GM23338 (cell line): ENCODE data around the gene CYP26B1. TPM values are rescaled to one million over a fixed set of nuclear protein-coding genes. Genes with fewer than 3 reads are reported as not detected.

Experiments
- ATAC-seq: fragments of 200-7000 bp; cut with Tn5 transposase; 3 replicates; pipeline ENCODE4 v1.9.1; 2020
- DNase-seq: peaks from one replicate; pipeline ENCODE4 v3.0.0-alpha.2; 2015; ENCODE audit warnings: low spot score
- H2AFZ ChIP-seq: fragments of 200-600 bp; sonication (generic); 2 replicates; pipeline ENCODE4 v1.8.0; 2016; ENCODE audit warnings: antibody characterized with exemption, mild to moderate bottlenecking, moderate library complexity
- H3F3A ChIP-seq: fragments of 200-600 bp; sonication (generic); replicated peaks from 2 replicates; pipeline ENCODE4 v1.8.0; 2017; ENCODE audit warnings: antibody characterized with exemption, mixed run types, low read depth
- H3K27ac ChIP-seq: fragments of 200-600 bp; sonication (generic); 2 replicates; pipeline ENCODE4 v1.6.1; 2016; ENCODE audit warnings: low read depth
- H3K27me3 ChIP-seq: fragments of 200-600 bp; sonication (generic); 2 replicates; pipeline ENCODE4 v1.8.0; 2016; ENCODE audit warnings: mild to moderate bottlenecking, mixed run types, moderate library complexity; ENCODE audit not compliant: insufficient read depth
- H3K36me3 ChIP-seq: fragments of 200-600 bp; sonication (generic); 2 replicates; pipeline ENCODE4 v1.8.0; 2016; ENCODE audit warnings: mild to moderate bottlenecking; ENCODE audit not compliant: insufficient read depth
- H3K4me1 ChIP-seq: fragments of 200-600 bp; sonication (generic); 2 replicates; pipeline ENCODE4 v1.8.0; 2016; ENCODE audit warnings: mild to moderate bottlenecking, moderate library complexity; ENCODE audit not compliant: insufficient read depth
- H3K4me2 ChIP-seq: fragments of 200-600 bp; sonication (generic); 2 replicates; pipeline ENCODE4 v1.7.1; 2017; ENCODE audit warnings: mixed run types
- H3K4me3 ChIP-seq: fragments of 200-600 bp; sonication (generic); 2 replicates; pipeline ENCODE4 v1.6.1; 2016; ENCODE audit warnings: mixed run types
- H3K79me2 ChIP-seq: fragments of 200-600 bp; sonication (generic); replicated peaks from 2 replicates; pipeline ENCODE4 v1.8.0; 2017; ENCODE audit warnings: mild to moderate bottlenecking; ENCODE audit not compliant: insufficient read depth
- H3K9me2 ChIP-seq: fragments of 200-600 bp; sonication (generic); 2 replicates; pipeline ENCODE4 v1.8.0; 2017; ENCODE audit not compliant: insufficient read depth
- H4K20me1 ChIP-seq: fragments of 200-600 bp; sonication (generic); replicated peaks from 2 replicates; pipeline ENCODE4 v1.8.0; 2017; ENCODE audit warnings: mild to moderate bottlenecking; ENCODE audit not compliant: insufficient read depth
- H3K27ac Mint-ChIP-seq: 2 replicates; pipeline ENCODE4 v1.8.0; 2020; ENCODE audit warnings: inconsistent platforms, mild to moderate bottlenecking, moderate library complexity, mixed read lengths
- H3K27me3 Mint-ChIP-seq: 3 replicates; pipeline ENCODE4 v1.8.0; 2022; ENCODE audit warnings: low read depth, mild to moderate bottlenecking, moderate library complexity, mixed read lengths, inconsistent platforms; ENCODE audit not compliant: insufficient read depth, poor library complexity
- H3K36me3 Mint-ChIP-seq: 3 replicates; pipeline ENCODE4 v1.8.0; 2021; ENCODE audit warnings: low read depth, mild to moderate bottlenecking, inconsistent platforms, moderate library complexity, mixed read lengths
- H3K4me1 Mint-ChIP-seq: 3 replicates; pipeline ENCODE4 v1.8.0; 2020; ENCODE audit warnings: mild to moderate bottlenecking, inconsistent platforms, mixed read lengths
- H3K4me3 Mint-ChIP-seq: 3 replicates; pipeline ENCODE4 v1.8.0; 2021; ENCODE audit warnings: moderate library complexity, mild to moderate bottlenecking, inconsistent platforms, mixed read lengths
- H3K9me3 Mint-ChIP-seq: 3 replicates; pipeline ENCODE4 v1.8.0; 2020; ENCODE audit warnings: moderate library complexity, mild to moderate bottlenecking, inconsistent platforms, mixed read lengths
- EZH2phosphoT487 ChIP-seq: fragments of 200-600 bp; sonication (generic); IDR thresholded peaks from one replicate; pipeline ENCODE4 v1.8.1; 2018; ENCODE audit warnings: antibody characterized with exemption; ENCODE audit not compliant: unreplicated experiment
- JUNB ChIP-seq: IDR thresholded peaks from one replicate; pipeline ENCODE4 v1.6.1; 2016; ENCODE audit warnings: antibody characterized with exemption; ENCODE audit not compliant: unreplicated experiment
- NANOG ChIP-seq: IDR thresholded peaks from 2 replicates; pipeline ENCODE4 v1.6.1; 2016; ENCODE audit warnings: antibody characterized with exemption, borderline replicate concordance
- POLR2AphosphoS5 ChIP-seq: IDR thresholded peaks from 2 replicates; pipeline ENCODE4 v1.6.1; 2016; ENCODE audit warnings: antibody characterized with exemption, low read depth
- ZNF462 ChIP-seq: fragments of 250-450 bp; sonication (Bioruptor Pico); IDR thresholded peaks from 2 replicates; pipeline ENCODE4 v1.5.0; 2020; ENCODE audit warnings: mild to moderate bottlenecking, moderate library complexity
- polyA plus RNA-seq: library from polyadenylated mRNA; unstranded; fragments of >200 nt; fragmentation: Nextera tagmentation; extraction: Ambion mirVana; gene quantifications from 2 replicates; pipeline ENCODE4 v1.2.1, GENCODE V29; 2016
- total RNA-seq: library from RNA; depleted of rRNA; stranded (reverse); fragments of >200 nt; shearing (Covaris generic); gene quantifications from 2 replicates; pipeline ENCODE4 v1.2.3, GENCODE V29; 2014

The CYP26B1 gene
- total and polyA plus RNA-seq, 2 experiments from 2014 or later = 0.05 to 0.31 TPM

GRCh38 chr2:72082887-72083286 lies 64.8 kb downstream of the CYP26B1 start (continued):
- TF ChIP-seq ZNF462 (CRISPR knock-in tag) (no peak), JUNB (no peak), POLR2AphosphoS5 (no peak), EZH2phosphoT487 (no peak)

DNA sequence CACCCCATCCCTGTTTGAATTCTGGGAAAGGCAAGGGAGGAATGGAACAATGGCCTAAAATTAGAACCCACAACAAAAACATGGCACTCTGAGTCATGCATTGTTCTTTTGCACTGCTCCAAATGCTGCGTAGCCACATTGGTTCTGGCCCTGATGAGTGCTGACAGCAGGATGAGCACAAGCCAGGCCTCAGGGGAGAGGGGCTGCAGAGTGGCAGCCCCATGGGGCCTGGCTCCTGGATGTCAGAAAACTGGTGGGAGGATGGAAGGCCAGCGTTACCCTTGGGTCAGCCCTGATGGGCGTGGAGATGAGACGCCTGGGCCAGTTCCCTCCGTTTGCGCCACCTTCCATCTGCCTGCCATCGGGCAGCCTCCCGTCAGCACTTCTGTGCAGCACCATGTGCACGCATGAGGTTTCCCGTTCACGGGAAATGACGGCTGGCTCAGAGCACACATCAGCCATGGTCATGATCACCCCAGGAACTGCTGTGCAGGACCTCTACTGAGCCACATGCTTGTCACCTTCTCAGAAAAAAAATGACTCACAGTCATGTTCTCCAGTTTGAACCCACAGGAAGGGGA lies 65.6 kb downstream of the CYP26B1 start:
- no peaks in the 10 kb centered on the region for H4K20me1 ChIP-seq
- Mint-ChIP-seq H3K9me3 (peaks cover 25% of the 10 kb centered on the region), H3K4me3 (no peak overlapping the region), H3K36me3 (no peaks in the 10 kb centered on the region; the same call in 2 of the 3 replicates), H3K27ac (no peak overlapping the region), H3K27me3 (peaks cover 6% of the 10 kb centered on the region), H3K4me1 (peaks cover 5% of the 10 kb centered on the region)
- H3K4me1 ChIP-seq = no peaks in the 10 kb centered on the region
- no peak overlapping the region for H3K4me3 ChIP-seq
- no peaks in the 10 kb centered on the region for H3K27me3 ChIP-seq
- H2AFZ ChIP-seq = no peak overlapping the region
- no peak overlapping the region for H3K27ac ChIP-seq
- DNase-seq (no peak), ATAC-seq (no peak)
- no peaks in the 10 kb centered on the region for H3F3A ChIP-seq
- H3K9me2 ChIP-seq = no peaks in the 10 kb centered on the region
- TF ChIP-seq ZNF462 (CRISPR knock-in tag) = no peak
- TF ChIP-seq NANOG = no peak
- H3K36me3 ChIP-seq = no peaks in the 10 kb centered on the region
- no peak overlapping the region for H3K4me2 ChIP-seq
- H3K79me2 ChIP-seq = no peaks in the 10 kb centered on the region
